Adrenal gland (tissue), 12 donors: ENCODE data around the gene SPTAN1. TPM values are rescaled to one million over a fixed set of nuclear protein-coding genes. Genes with fewer than 3 reads are reported as not detected.

Source experiments
- DNase-seq, 7 donors: peaks; one replicate each; pipeline ENCODE4 v3.0.0-alpha.2; 2019 to 2020
- H3K27ac ChIP-seq, 5 donors: fragments of 200-600 bp; sonication (generic) in 4 of 5; 1 replicate in 3 of 5; 2 replicates in 2 of 5; pipeline versions ENCODE4 v1.5.1 to v1.8.0; 2016 to 2020; ENCODE audit warnings: mild to moderate bottlenecking in 1 of 5
- H3K27me3 ChIP-seq: fragments of 200-600 bp; 2 replicates; pipeline ENCODE4 v1.8.0; 2021
- H3K36me3 ChIP-seq, 2 donors: fragments of 200-600 bp; replicated peaks in 1 of 2; 1 replicate in 1 of 2; 2 replicates in 1 of 2; pipeline versions ENCODE4 v1.5.1 to v1.8.0; 2018 to 2022
- H3K4me1 ChIP-seq, 2 donors: fragments of 200-600 bp; replicated peaks in 1 of 2; 1 replicate in 1 of 2; 2 replicates in 1 of 2; pipeline versions ENCODE4 v1.5.1 to v1.8.0; 2018 to 2021
- H3K4me3 ChIP-seq, 4 donors: fragments of 200-600 bp; sonication (generic) in 3 of 4; one replicate each; pipeline ENCODE4 v1.5.1; 2016 to 2018
- H3K9me3 ChIP-seq, 3 donors: fragments of 200-600 bp; sonication (generic) in 1 of 3; replicated peaks in 1 of 3; 1 replicate in 2 of 3; 2 replicates in 1 of 3; pipeline versions ENCODE4 v1.5.1 to v1.8.0; 2016 to 2021
- POLR2A ChIP-seq, 2 donors: fragments of 450-650 bp; IDR thresholded peaks; one replicate each; pipeline ENCODE4 v1.6.1; 2017; ENCODE audit warnings: antibody characterized with exemption in 2 of 2, mild to moderate bottlenecking in 2 of 2, moderate library complexity in 1 of 2
- WGBS, 4 donors: extraction: QIAGEN DNeasy Blood & Tissue Kit in 2 of 4; methylation state at CpG; one replicate each; pipeline versions ENCODE4 v1.1.5 to v1.1.7; 2013 to 2017; 5-methylcytosine and 5-hydroxymethylcytosine counted together
- intact Hi-C, 2 donors: fragments of 100-400 bp; cut with DNase I; formaldehyde crosslinking; loops; one replicate each; pipeline versions ENCODE4 v1.14.1 to v1.15.0; 2022 to 2023
- polyA plus RNA-seq, 3 donors: library from polyadenylated mRNA; stranded (reverse); fragments of 200-250 nt in 2 of 3; fragments of 350-450 nt in 1 of 3; fragmentation: Illumina TruSeq in 1 of 3; extraction: RNeasy Lipid Tissue Mini Kit (QIAGEN cat#74804) in 1 of 3; gene quantifications; one replicate each; pipeline ENCODE4 v1.2.3, GENCODE V29; 2013 to 2014
- total RNA-seq, 9 donors: library from RNA; depleted of rRNA in 4 of 9; stranded (reverse); fragments of >200 nt in 4 of 9; fragments of 120-200 nt in 1 of 9; fragmentation: NEBNext Ultra II Directional in 1 of 9; extraction: Animal tissue kit (Norgen Biotek cat#: 25700) in 1 of 9; gene quantifications; one replicate each; pipeline versions ENCODE4 v1.1.0 to v1.2.4, GENCODE V29; 2013 to 2023
- TF ChIP-seq, protein P1 (sequence below), 6 experiments: fragments of 450-650 bp in 4 of 6; fragments of 200-600 bp in 2 of 6; sonication (generic) in 1 of 6; IDR thresholded peaks; 1 replicate in 5 of 6; 2 replicates in 1 of 6; pipeline versions ENCODE4 v1.5.1 to v1.8.0; 2016 to 2021; ENCODE audit warnings: antibody characterized with exemption in 6 of 6, mild to moderate bottlenecking in 2 of 6, moderate library complexity in 1 of 6
- donor health status: healthy with polysubstance abuse.
- donor health status: Bipolar disorder and iron deficiency.
- donor health status: DM: yes; HTN: yes; CAD: no.
- donor health status: DM: no; HTN: no; CAD: no.
- donor health status: DM: no; HTN: no; CAD: no.
- donor health status: DM: yes; HTN: yes; CAD: no.

SPTAN1 gene
- total and polyA plus RNA-seq, 12 donors = 136 to 316 (median 227) TPM

GRCh38 chr9:128553728-128554127 is 1.3 kb downstream of the SPTAN1 start:
- H3K27me3 ChIP-seq = no peaks in the 10 kb centered on the region
- TF ChIP-seq, protein P1, sequence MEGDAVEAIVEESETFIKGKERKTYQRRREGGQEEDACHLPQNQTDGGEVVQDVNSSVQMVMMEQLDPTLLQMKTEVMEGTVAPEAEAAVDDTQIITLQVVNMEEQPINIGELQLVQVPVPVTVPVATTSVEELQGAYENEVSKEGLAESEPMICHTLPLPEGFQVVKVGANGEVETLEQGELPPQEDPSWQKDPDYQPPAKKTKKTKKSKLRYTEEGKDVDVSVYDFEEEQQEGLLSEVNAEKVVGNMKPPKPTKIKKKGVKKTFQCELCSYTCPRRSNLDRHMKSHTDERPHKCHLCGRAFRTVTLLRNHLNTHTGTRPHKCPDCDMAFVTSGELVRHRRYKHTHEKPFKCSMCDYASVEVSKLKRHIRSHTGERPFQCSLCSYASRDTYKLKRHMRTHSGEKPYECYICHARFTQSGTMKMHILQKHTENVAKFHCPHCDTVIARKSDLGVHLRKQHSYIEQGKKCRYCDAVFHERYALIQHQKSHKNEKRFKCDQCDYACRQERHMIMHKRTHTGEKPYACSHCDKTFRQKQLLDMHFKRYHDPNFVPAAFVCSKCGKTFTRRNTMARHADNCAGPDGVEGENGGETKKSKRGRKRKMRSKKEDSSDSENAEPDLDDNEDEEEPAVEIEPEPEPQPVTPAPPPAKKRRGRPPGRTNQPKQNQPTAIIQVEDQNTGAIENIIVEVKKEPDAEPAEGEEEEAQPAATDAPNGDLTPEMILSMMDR (IDR thresholded peaks at IDR 0.05) = no peak
- no peak for TF ChIP-seq POLR2A (IDR thresholded peaks at IDR 0.05)
- peak overlapping the region; percentile 3 to 98 (median 91) for H3K27ac ChIP-seq
- H3K36me3 ChIP-seq = no peaks in the 10 kb centered on the region
- no peaks in the 10 kb centered on the region for H3K9me3 ChIP-seq
- DNase-seq = no peak
- H3K4me3 ChIP-seq = peak overlapping the region in 1 of 4 donors; percentile 96
- intact Hi-C loops = no loop called here
- H3K4me1 ChIP-seq = peaks cover 24 to 62% of the 10 kb centered on the region in 2 donors
- WGBS, 4 donors = 19 to 25% (median 22%) methylated on average over 6 of the region's 6 CpGs

- peak; percentile 26 to 84 (median 71) for DNase-seq
Measured at GRCh38 chr9:128554155-128554862, 1.9 kb downstream of the SPTAN1 start.

DNA sequence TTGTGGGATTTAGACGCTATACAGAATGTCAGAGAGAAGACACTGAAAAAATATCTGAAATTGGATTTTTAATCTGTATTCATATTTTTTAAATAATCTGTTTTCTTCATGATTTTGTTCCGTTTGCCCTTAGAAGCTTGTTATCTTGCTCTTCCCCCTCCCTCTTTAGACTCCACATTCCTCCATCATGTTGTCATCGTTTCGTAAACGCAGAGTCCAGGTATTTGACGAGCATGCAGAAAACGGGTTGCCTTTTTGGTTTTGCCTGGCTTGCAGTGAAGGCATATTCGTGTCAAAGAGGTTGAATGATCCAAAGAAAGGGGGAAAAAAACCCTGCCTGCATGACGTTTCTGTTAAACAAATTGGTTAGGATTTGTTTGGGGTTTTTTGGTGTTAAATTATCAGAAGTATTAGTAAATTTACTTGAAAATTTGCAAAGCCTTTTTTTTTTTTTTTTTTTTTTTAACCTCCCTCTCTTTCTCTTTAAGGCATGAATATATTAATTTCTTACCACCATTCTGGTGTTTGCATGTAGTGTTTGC is 2.9 kb downstream of the SPTAN1 start:
- Histone ChIP-seq H3K9me3 (no peaks in the 10 kb centered on the region), H3K27me3 (no peaks in the 10 kb centered on the region), H3K4me1 (peaks cover 32 to 72% of the 10 kb centered on the region in 2 donors), H3K36me3 (no peaks in the 10 kb centered on the region), H3K27ac (peak overlapping the region; percentile 54 to 98 (median 91)), H3K4me3 (peak overlapping the region in 1 of 4 donors; percentile 96)
- WGBS, 4 donors = 20 to 27% (median 25%) methylated on average over 9 of the region's 9 CpGs
- DNase-seq = peak in 6 of 7 donors; percentile 25 to 67 (median 38)
- intact Hi-C loops = no loop called here
- TF ChIP-seq, protein P1 (IDR thresholded peaks at IDR 0.05) = no peak
- no peak for TF ChIP-seq POLR2A (IDR thresholded peaks at IDR 0.05)

More at GRCh38 chr9:128554155-128554862, 1.9 kb downstream of the SPTAN1 start:
- Histone ChIP-seq H3K27ac (peak overlapping the region; percentile 54 to 98 (median 91)), H3K36me3 (no peaks in the 10 kb centered on the region), H3K27me3 (no peaks in the 10 kb centered on the region), H3K4me1 (peaks cover 30 to 67% of the 10 kb centered on the region in 2 donors), H3K4me3 (peak overlapping the region in 1 of 4 donors; percentile 96), H3K9me3 (no peaks in the 10 kb centered on the region)
- peak in 1 of 2 donors; percentile 64 for TF ChIP-seq POLR2A (IDR thresholded peaks at IDR 0.05)
- TF ChIP-seq, protein P1 (IDR thresholded peaks at IDR 0.05) = peak in 2 of 6 experiments; percentile 6 to 9
- 21 to 41% (median 29%) methylated on average over 5 of the region's 5 CpGs for WGBS, 4 donors
- intact Hi-C loops = no loop called here

- Histone ChIP-seq H3K27ac (no peak overlapping the region), H3K4me3 (no peak overlapping the region)
- intact Hi-C loops = no loop called here
Measured at GRCh38 chr9:128556276-128556675, 3.9 kb downstream of the SPTAN1 start.

More at GRCh38 chr9:128556276-128556675, 3.9 kb downstream of the SPTAN1 start:
- TF ChIP-seq, protein P1 (IDR thresholded peaks at IDR 0.05) = no peak
- TF ChIP-seq POLR2A (IDR thresholded peaks at IDR 0.05) = no peak
- Histone ChIP-seq H3K4me1 (peaks cover 32 to 70% of the 10 kb centered on the region in 2 donors), H3K36me3 (no peaks in the 10 kb centered on the region), H3K27me3 (no peaks in the 10 kb centered on the region), H3K9me3 (no peaks in the 10 kb centered on the region)
- DNase-seq = no peak
- 88 to 92% (median 90%) methylated on average over 2 of the region's 2 CpGs for WGBS, 4 donors
